ENCODE data around the gene ZSCAN5A.
"Not testable (repeated sequence)": the region's sequence is repeated elsewhere in the genome, so short reads cannot be mapped to it uniquely, and the experiment has no call there.

The ZSCAN5A gene

DNA sequence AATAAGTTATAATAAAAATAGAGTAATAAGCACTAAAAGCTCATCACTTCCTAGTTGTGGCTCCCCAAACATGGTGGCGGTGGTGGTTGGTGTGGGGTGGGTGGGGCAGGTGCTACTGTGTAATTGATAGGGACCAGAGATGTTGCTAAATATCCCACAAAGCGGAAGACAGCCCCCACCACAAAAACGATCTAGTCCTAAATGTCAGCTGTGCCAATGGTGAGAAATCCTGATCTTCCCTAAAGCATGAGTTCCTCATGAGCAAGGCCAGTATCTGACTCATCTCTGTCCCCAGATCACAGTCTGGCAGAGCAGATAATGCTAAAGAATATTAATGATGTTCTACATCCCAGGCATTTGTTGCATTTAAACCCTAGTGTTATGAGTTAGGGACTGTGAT, 44.0 kb downstream of the ZSCAN5A start:
- DNase-seq, result no peak

DNA sequence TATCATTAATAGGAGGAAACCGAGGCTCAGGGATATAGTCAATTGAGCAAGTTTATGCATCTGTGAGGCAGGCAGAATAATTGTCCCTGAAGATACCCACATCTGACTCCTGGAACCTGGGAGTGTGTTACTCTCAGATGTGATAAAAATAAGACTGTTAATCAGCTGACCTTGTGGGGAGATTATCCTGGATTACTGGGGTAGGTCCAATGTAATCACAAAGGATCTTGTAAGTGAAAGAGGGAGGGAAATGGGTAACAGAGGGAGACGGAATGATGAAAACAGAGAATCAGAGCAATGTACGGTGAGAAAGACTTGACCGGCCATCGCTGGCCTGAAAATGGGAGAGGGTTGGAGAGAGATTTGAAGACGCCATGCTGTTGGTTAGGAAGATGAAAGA, 45.3 kb downstream of the ZSCAN5A start:
- peak; percentile 84 for DNase-seq

DNA sequence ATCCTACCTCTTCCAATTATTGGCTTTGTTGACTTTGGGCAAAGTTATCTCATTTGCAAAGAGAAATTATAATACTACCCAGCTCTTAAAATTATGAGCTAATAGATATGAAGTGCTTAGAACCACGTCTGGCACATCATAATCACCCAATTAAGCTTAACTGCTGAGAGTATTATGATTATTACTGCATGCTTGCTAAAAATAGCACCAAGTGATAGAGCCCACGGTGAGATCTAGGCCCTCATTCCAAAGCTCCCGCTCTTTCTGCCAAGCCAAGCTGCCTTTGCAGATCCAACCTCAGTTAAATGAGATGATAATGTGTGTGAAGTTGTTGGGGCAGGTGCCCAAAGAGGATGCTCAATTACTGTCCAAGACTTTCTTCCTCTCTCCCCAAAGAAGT, 48.6 kb downstream of the ZSCAN5A start:
- DNase-seq, result no peak

DNA sequence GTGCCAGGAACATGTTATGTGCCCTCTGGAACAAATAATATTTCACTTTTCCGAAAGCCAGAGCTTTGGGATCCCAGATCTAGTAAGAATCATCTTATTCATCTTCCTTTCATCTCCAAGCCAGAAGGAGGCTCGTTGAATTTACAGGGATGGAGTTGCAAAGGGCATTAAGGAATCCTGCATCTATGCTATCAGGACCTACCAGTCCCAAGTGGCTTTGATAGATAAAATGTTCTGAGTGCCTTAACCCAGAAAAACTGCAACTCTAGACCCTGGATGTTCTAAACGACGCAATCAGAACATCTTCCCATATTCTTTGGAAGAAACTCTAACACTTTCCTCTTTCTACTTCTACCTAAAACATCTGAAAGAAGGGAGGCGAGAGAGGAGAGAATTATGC, 51.3 kb downstream of the ZSCAN5A start:
- DNase-seq, result no peak

DNA sequence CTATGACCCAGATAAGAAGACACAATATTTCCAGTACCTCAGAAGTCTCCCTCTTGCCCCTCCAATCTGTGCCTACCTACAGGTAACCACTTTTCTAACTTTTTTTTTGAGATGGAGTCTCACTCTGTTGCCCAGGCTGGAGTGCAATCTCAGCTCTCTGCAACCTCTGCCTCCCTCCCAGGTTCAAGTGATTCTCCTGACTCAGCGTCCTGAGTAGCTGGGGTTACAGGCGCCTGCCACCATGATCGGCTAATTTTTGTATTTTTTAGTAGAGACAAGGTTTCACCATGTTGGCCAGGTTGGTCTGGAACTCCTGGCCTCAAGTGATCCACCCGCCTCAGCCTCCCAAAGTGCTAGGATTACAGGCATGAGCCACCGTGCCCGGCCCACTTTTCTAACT, 52.7 kb downstream of the ZSCAN5A start:
- not testable (repeated sequence) for DNase-seq

DNA sequence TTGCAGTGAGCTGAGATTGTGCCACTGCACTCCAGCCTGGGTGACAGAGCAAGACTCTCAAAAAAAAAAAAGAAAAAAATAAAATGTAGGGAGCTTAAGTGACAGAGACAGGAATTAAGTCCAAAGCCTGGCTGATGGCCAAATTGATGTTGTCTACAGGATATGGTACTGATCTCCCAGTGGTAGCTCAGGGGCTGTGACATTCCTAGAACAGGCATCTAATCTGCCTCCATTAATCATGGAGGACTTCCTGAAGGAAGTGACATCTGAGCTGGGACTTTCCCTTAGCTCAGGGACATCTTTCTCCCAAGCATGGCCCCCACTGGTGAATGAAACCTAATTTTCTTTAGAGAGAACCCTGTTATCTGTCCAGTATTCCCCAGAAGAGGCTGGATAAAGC, 53.5 kb downstream of the ZSCAN5A start:
- peak; percentile 73 for DNase-seq

DNA sequence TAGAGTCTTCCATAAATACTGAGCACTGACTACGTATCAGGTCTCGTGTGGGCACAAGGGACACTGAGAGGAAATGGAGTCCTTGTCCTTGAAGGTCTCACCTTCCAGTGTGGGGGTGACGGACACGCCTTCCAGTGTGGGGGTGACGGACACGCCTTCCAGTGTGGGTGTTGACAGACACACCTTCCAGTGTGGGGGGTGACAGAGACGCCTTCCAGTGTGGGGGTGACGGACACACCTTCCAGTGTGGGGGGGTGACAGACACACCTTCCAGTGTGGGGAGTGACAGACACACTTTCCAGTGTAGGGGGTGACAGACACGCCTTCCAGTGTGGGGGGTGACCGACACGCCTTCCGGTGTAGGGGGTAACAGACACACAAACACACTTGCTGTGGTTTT, 56.4 kb downstream of the ZSCAN5A start:
- DNase-seq, result no peak

DNA sequence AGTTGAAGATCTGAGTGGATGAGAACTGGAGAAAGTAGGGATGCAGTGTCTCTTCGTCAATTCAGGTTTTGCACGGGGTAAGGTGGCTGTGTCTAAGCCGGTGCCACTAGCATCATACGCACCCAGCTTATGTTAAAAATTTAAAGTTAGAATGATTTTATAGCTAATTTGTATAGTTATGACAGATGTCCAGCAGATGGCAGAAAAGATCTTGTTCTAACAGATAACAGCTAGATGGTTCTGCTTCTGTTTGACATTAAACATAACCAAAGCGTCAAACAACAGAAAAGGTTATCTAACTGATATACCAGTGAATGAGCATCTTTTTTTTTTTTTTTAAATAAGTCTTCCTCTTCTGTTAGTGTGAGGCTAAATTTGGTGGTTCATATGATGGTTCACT, 60.9 kb downstream of the ZSCAN5A start:
- peak; percentile 74 for DNase-seq

DNA sequence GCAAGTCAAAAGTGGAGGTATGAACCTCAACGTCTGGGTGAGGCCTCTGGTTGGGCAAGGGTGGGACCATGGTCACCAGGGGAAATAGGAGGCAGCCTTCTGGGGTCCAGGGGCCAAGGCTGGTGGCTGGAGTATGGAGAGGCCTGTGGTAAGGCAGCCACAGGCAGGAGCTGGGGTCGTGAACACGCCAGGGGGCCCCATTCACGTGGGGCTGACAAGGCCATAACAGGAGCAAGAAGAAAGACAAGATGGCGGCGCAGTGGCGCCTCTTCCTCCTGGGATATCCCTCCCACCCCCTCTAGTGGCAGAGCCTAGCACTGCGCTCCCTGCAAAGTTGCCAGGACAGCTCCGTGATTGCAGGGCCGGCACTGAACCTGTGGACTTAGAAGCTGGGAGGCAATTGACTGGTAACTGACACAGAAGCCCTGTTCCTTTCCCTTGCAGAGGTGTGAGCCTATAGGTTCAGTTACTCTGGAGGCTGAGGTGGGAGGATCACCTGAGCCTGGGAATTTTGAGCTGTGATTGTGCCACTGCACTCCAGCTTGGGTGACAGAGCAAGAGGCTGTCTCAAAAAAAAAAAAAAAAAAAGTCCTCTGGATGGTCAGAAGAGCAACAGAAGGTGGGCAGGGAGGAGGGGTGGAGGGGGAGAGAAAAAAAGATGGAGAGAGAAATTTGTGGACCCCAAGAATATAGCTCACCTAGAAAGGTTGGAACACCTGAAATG, 61.8 kb downstream of the ZSCAN5A start:
- peak; percentile 90 for DNase-seq

DNA sequence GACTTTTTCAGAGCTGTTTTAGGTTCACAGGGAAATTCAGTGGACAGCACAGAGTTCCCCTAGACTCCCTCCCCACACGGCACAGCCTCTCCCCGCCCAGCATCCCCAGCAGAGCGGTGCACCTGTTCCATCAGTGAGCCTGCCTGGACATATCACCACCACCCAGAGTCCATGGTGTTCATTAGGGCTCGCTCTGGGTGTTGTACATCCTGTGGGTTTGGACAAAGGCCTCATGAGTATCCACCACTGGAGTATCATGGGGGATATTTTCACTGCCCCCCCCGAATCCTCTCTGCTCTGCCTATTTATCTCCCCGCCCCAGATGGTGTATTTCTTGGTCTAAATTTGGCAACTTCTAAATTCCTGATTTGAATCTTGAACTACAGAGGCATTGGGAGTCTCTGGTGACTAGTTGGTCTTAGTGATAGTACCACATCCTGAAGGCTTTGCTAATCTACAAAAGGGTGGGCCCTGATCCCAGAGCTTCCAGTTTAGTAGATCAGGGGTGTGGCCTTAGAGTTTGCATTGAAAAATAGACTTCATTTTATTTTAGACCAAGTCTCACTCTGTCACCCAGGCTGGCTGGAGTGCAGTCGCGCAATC, 65.8 kb downstream of the ZSCAN5A start:
- not testable (repeated sequence) for DNase-seq

DNA sequence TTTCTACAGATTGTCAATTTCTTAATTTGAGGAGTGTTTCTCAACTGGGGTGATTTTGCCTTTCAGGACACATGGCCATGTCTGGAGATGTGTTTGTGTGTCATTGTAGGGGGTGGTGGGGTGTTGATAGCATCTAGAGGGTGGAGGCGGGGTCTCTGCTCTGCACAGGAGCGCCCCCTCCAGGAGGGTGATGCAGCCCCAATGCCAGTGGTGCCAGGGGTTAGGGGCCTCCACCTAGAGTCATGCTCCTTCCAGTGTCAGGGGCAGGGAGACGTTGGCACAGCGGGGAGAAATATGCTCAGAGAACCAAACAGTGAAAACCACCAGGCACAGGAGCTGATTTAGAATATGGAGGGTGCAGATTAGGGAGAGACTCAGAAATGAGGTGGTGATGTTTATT, 68.9 kb downstream of the ZSCAN5A start:
- DNase-seq, result not testable (repeated sequence)

DNA sequence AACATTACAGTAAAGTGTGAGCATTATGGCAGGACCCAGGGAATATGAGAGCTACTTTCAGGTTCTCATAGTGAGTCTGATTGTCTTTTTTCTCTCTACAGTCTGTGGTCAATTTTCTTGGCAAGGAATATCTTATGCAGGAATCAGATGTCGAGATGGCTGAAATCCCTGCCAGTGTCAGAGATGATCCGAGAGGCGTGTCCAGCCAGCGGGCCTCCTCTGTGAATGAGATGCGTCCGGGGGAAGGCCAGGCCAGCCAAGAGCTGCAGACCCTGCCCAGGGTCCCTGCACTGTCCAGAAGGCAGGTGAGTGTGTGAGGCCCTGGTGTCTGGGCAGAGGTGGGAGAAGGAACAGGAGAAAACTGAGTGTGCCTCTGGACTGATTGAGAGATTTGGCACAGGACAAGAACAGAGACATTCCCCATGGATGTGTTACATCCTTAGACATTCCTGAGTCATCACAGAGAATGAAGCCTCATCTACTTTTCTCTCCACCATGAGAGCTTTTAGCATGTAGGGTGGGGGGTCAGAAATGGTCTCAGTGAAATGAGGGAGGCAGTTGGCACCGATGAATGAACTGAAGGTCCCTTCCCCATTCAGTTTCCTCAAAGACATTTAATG, 69.4 kb downstream of the ZSCAN5A start:
- DNase-seq, result no peak

DNA sequence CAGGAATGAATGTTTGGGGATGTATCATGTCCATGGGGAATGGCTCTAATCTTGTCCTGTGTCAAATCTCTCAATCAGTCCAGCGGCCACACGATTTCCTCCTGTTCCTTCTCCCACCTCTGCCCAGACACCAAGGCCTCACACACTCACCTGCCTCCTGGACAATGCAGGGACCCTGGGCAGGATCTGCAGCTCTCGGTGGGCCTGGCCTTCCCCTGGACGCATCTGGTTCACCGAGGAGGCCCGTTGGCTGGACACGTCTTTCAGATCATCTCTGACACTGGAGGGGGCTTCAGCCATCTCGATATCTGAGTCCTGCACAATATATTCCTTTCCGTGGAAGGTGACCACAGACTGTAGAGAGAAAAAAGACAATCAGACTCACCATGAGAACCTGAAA, 91.2 kb downstream of the ZSCAN5A start:
- no peak for DNase-seq

DNA sequence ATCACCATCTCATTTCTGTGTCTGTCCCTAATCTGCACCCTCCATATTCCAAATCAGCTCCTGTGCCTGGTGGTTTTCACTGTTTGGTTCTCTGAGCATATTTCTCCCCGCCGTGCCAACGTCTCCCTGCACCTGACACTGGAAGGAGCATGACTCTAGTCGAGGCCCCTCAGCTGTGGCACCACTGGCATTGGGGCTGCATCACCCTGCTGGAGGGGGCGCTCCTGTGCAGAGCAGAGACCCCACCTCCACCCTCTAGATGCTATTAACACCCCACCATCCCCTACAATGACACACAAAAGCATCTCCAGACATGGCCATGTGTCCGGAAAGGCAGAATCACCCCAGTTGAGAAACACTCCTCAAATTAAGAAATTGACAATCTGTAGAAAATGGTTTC, 91.7 kb downstream of the ZSCAN5A start:
- DNase-seq, result no peak

DNA sequence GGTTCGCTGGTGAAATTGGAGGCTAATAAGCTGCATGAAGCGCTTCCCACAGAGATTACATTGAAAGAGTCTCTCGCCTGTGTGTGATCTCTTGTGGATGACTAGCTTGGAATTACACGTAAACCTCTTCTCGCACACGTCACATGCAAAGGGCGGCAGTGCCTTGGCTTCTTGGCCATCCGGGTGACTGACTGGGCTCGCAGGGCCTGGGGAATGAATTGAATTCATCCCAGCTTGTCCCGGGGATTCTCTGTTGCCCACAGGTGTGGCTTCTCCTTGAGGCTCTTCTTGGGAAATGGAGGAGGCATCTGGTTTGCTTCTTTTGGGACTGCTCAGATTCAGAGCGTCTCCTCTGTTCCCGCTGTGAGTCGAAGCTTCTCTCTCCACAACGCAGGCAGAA, 92.8 kb downstream of the ZSCAN5A start:
- no peak for DNase-seq

DNA sequence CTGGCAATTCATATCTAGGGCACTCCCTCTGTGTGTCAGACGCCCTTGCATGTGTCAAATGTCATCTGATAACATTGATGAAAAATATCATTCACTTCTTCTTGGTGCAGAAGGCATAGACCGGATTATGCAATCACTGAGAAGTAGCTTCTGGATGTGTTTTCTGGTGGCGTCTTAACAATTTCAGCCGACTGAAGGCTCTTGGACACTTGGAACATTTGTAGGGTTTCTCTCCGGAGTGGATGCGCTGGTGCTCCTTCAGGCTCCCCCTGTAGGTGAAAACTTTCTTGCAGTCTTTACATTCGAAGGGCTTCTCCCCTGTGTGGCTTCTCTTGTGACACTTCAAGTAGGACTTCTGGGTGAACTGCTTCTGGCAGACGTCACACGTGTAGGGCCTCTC, 93.2 kb downstream of the ZSCAN5A start:
- peak; percentile 23 for DNase-seq

DNA sequence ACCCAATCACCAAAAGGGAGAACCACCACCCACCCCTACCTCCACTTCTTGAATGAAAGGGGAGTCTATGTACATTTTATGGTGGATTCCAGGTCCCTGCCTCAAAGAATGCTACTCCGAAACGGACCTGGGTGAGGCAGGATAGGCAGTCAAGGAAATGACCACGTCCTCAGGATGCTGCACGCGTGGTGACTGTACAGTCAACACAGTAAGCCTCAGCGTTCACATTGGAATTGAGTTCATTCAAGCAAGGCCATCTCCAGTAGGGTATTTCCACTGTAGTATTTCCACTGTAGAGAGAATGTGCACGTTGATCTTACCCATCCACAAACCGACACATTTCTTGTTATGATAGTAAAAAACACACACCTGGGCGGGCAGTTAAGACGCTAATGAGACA, 95.7 kb downstream of the ZSCAN5A start:
- DNase-seq, result no peak

DNA sequence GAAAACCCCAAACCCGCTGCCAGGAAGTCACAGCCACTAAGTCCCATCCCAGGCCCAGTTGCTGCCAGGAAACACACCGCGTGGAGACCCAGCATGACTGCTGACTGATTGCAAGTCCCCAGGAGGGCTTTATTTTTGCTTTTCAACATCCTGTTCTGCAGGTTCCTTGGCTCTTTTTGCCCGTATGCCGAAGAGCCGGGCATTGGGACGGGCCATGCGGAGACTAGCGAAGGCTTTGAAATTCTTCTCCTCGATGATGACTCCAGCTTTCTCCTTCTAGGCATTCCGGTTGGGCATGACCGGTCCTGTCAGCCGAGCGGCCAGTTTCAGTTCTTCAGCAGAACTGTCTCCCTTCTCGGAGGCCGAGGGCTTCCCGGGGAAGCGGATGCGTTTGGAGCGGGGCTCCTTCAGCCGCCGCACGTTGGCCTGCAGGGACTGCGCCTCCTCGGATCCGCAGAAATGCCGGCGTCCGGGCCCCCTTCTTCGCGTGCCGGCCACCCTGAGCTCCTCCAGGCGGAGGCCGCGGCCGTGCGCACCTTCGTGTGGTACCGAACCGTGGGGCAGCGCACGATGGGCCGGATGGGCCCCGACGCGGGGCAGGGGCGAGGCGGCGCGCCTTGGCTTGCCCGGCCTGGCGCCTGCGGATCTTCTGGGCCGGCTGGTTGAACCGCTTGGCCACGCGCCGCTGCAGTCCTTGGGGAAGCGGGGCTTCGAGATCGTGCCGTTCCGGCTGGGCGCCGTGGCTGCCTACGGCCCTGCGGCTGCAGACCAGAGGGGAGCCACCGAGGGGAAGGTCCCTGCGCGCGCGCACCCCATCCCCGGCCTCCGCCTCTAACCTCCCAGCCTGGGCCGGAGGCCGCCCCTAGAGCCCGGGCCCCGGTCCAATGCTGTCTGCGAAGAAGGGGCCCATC, 97.3 kb downstream of the ZSCAN5A start:
- no peak for DNase-seq

DNA sequence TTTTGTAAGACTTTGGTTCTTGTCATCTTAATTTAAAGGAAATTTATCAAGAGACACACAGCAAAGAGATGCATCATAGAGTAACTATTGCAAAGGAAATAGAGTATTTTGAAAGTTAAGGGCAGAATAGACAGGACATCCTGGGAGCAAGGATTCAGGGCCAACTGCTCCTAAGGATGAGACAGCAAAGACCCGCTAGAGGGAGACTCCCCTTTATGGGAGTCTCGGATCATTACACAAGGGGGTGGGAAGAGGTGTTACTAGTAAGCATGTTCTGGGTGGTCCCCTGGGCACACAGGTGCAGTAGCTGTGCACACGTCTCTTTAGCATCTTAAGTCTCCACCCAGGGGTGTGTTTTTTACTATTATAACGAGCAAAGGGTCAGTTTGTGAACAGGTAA, 102.9 kb downstream of the ZSCAN5A start:
- DNase-seq, result peak; percentile 12

DNA sequence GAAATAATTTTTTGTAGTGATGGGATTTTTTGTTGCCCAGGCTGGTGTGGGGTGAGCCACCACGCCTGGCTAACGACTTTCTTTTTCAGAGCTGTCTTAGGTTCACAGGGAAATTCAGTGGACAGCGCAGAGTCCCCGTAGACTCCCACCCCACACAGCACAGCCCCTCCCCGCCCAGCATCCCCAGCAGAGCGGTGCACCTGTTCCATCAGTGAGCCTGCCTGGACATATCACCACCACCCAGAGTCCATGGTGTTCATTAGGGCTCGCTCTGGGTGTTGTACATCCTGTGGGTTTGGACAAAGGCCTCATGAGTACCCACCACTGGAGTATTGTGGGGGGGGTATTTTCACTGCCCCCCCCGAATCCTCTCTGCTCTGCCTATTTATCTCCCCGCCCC, 104.6 kb downstream of the ZSCAN5A start:
- not testable (repeated sequence) for DNase-seq

DNA sequence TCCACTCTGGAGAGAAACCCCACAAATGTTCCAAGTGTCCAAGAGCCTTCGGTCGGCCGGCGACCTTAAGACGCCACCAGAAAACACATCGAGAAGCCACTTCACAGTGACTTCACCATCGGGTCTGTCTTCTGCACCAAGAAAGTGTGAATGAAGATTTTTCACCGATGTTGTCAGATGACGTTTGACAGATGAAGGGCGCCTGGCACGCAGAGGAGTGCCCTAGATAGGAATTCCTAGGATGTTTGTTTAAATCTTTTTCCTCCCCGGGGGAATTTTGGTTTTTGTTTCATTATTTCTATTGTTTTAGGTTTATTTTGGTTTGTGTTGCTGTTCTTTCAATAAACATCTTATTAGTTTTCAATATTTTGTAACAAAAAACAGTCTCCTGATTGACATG, 105.5 kb downstream of the ZSCAN5A start:
- no peak for DNase-seq

DNA sequence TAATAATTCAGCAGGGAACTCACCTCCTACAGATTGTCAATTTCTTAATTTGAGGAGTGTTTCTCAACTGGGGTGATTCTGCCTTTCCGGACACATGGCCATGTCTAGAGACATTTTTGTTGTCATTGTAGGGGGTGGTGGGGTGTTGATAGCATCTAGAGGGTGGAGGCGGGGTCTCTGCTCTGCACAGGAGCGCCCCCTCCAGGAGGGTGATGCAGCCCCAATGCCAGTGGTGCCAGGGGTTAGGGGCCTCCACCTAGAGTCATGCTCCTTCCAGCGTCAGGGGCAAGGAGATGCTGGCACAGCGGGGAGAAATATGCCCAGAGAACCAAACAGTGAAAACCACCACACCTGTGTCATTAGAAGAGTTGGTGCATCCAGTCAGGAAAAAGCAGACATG, 107.1 kb downstream of the ZSCAN5A start:
- DNase-seq, result not testable (repeated sequence)

DNA sequence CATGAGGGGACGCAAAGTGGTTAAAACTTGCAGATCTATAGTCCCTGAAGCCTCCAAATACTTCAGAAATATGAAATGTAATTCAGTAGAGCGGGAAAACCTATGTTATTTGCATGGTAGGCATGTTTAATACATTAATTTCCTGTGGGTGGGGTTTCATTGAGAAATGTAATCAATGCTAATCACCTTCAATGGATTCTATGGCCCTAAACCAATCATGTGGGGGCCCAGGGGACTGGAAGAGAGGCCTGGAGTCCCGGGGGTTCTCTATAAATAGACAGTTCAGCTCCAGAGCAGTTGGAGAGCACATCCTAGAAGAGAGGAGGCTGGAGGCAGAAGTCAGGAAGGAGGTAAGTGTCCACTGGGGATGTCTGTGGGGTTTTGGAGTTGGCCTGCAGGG, 112.7 kb downstream of the ZSCAN5A start, which contains the start of gene ZSCAN5C:
Gene ZSCAN5C (plus strand): TSS at position 301 of the 400 bp plus-strand sequence. CDS start 3,641 bp downstream, outside the sequence.
- no peak for DNase-seq

Data from NCI-H82 (cell line).